DND-41 (cell line): Measurements from ENCODE around the gene COPG2.

Experiments used
- ATAC-seq: fragments of 200-7000 bp; cut with Tn5 transposase; 3 replicates; pipeline ENCODE4 v1.9.1; 2021; ENCODE audit warnings: low read depth; ENCODE audit not compliant: insufficient read depth
- DNase-seq: peaks from one replicate; pipeline ENCODE4 v3.0.0-alpha.2; 2020
- H2AFZ ChIP-seq: 2 replicates; pipeline ENCODE4 v1.6.0; 2012; ENCODE audit warnings: low read depth, low read length
- H3K27ac ChIP-seq: 2 replicates; pipeline ENCODE4 v1.5.1; 2012; ENCODE audit warnings: low read length, inconsistent platforms
- H3K27me3 ChIP-seq: fragments of 200-600 bp; sonication (generic); 2 replicates; pipeline ENCODE4 v1.6.0; 2012; ENCODE audit warnings: low read length, mild to moderate bottlenecking, inconsistent platforms; ENCODE audit not compliant: insufficient read depth, poor library complexity
- H3K36me3 ChIP-seq: 2 replicates; pipeline ENCODE4 v1.5.1; 2012; ENCODE audit warnings: low read length, inconsistent platforms; ENCODE audit not compliant: insufficient read depth
- H3K4me1 ChIP-seq: 2 replicates; pipeline ENCODE4 v1.5.1; 2012; ENCODE audit warnings: mild to moderate bottlenecking, low read length; ENCODE audit not compliant: insufficient read depth
- H3K4me2 ChIP-seq: 2 replicates; pipeline ENCODE4 v1.6.0; 2012; ENCODE audit warnings: mild to moderate bottlenecking, moderate library complexity, low read length, inconsistent platforms; ENCODE audit not compliant: insufficient read depth
- H3K4me3 ChIP-seq, 2 experiments: fragments of 200-600 bp in 1 of 2; shearing (Covaris generic) in 1 of 2; 2 replicates each; pipeline ENCODE4 v1.5.1; 2012 to 2016; ENCODE audit warnings: inconsistent platforms in 2 of 2, low read length in 2 of 2, mild to moderate bottlenecking in 2 of 2, low read depth in 1 of 2, moderate library complexity in 1 of 2
- H3K79me2 ChIP-seq: 2 replicates; pipeline ENCODE4 v1.6.0; 2012; ENCODE audit warnings: low read length, inconsistent platforms; ENCODE audit not compliant: insufficient read depth
- H3K9ac ChIP-seq: 2 replicates; pipeline ENCODE4 v1.6.0; 2012; ENCODE audit warnings: low read depth, mild to moderate bottlenecking, inconsistent platforms, low read length, moderate library complexity
- H3K9me3 ChIP-seq: 2 replicates; pipeline ENCODE4 v1.5.1; 2012; ENCODE audit warnings: low read length, moderate library complexity, mild to moderate bottlenecking, inconsistent platforms; ENCODE audit not compliant: insufficient read depth, severe bottlenecking
- H4K20me1 ChIP-seq: 2 replicates; pipeline ENCODE4 v1.6.0; 2012; ENCODE audit warnings: low read length; ENCODE audit not compliant: insufficient read depth
- CTCF ChIP-seq: IDR thresholded peaks from 2 replicates; pipeline ENCODE4 v1.5.1; 2012; ENCODE audit warnings: borderline replicate concordance, low read length, moderate library complexity, mild to moderate bottlenecking; ENCODE audit not compliant: poor library complexity, severe bottlenecking; ENCODE audit errors: extremely low read depth
- EZH2 ChIP-seq: IDR thresholded peaks from 3 replicates; pipeline ENCODE4 v1.6.1; 2012; ENCODE audit warnings: borderline replicate concordance, low read depth, mild to moderate bottlenecking, moderate library complexity, low read length, inconsistent platforms; ENCODE audit not compliant: severe bottlenecking

The COPG2 gene

GRCh38 chr7:130689683-130690082, 21.1 kb upstream of the COPG2 start:
- Histone ChIP-seq H3K27me3 (no peaks in the 10 kb centered on the region), H3K9me3 (peaks cover 19% of the 10 kb centered on the region), H3K36me3 (no peaks in the 10 kb centered on the region), H3K4me2 (no peak overlapping the region), H3K4me1 (no peaks in the 10 kb centered on the region), H2AFZ (no peak overlapping the region), H3K79me2 (no peaks in the 10 kb centered on the region), H3K27ac (no peak overlapping the region), H3K4me3 (no peak overlapping the region), H4K20me1 (no peaks in the 10 kb centered on the region), H3K9ac (no peak overlapping the region)
- ATAC-seq = no peak
- TF ChIP-seq CTCF (no peak), EZH2 (no peak)
- no peak for DNase-seq

DNA sequence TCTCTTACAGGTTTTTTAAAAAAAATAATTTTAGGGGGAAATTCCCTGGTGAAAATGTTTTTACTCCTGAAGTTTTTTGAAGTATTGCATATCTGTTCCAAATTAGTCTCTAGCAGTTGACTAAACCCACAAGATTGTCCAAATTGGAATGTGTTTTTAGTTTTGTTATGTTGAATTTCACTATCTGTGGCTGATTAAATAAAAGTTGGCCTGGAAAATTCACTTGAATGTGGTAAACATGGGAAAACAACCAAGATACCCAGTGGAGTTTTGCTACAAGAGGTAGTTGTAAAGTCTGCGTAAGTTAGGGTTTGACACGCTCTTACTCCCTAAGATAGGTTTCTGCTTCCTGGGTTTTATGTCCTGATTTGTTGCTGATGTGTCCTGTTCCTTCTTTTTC, 14.5 kb upstream of the COPG2 start:
- TF ChIP-seq EZH2 = no peak
- TF ChIP-seq CTCF = no peak
- no peak for DNase-seq

GRCh38 chr7:130674456-130674855, 5.9 kb upstream of the COPG2 start:
- Histone ChIP-seq H3K36me3 (no peaks in the 10 kb centered on the region), H3K4me2 (no peak overlapping the region), H3K27ac (no peak overlapping the region), H3K27me3 (peaks cover 2% of the 10 kb centered on the region), H3K9me3 (no peaks in the 10 kb centered on the region), H2AFZ (no peak overlapping the region), H3K79me2 (no peaks in the 10 kb centered on the region), H3K4me3 (no peak overlapping the region), H3K4me1 (peaks cover 2% of the 10 kb centered on the region), H3K9ac (no peak overlapping the region), H4K20me1 (no peaks in the 10 kb centered on the region)
- ATAC-seq (no peak), DNase-seq (no peak)
- TF ChIP-seq EZH2 = no peak

More for the DNA sequence above, 14.5 kb upstream of the COPG2 start:
- Histone ChIP-seq H3K9me3 (peaks cover 3% of the 10 kb centered on the region), H3K27me3 (no peaks in the 10 kb centered on the region), H3K4me2 (no peak overlapping the region), H3K4me1 (no peaks in the 10 kb centered on the region), H4K20me1 (no peaks in the 10 kb centered on the region), H3K36me3 (no peaks in the 10 kb centered on the region), H2AFZ (no peak overlapping the region), H3K4me3 (no peak overlapping the region), H3K9ac (no peak overlapping the region), H3K27ac (no peak overlapping the region), H3K79me2 (no peaks in the 10 kb centered on the region)
- ATAC-seq = no peak

GRCh38 chr7:130673066-130673465, 4.5 kb upstream of the COPG2 start:
- Histone ChIP-seq H3K9me3 (no peaks in the 10 kb centered on the region), H3K4me1 (peaks cover 10% of the 10 kb centered on the region), H3K27ac (no peak overlapping the region), H3K4me2 (no peak overlapping the region), H3K79me2 (no peaks in the 10 kb centered on the region), H2AFZ (no peak overlapping the region), H4K20me1 (no peaks in the 10 kb centered on the region), H3K9ac (no peak overlapping the region), H3K4me3 (no peak overlapping the region), H3K36me3 (no peaks in the 10 kb centered on the region), H3K27me3 (peaks cover 2% of the 10 kb centered on the region)
- ATAC-seq (no peak), DNase-seq (no peak)
- TF ChIP-seq CTCF (no peak), EZH2 (no peak)
